GM18858 (cell line): ENCODE data around the gene ADGRL3.

Experiments
- ATAC-seq: cut with Tn5 transposase; IDR thresholded peaks from one replicate; pipeline ENCODE4 v1.9.1; 2021; ENCODE audit not compliant: unreplicated experiment

The ADGRL3 gene

DNA sequence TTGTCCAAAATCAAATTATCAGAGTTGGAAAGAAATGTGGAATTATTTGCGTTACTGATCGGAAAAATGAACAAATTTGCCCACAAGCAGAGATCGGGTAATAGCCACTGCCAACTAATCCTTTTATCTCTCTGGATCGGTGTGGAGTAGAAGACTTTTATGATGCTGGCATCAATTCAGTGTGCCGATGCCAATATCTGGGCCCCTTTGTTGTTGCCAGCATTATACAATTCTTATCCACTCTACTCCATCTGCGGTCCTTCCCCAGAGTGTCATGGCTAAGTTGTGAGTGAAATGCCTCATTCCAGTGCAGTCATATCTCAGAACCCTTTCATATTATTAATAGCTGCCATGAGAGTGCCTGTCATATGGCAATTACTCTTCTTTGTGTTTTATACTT lies 660.2 kb downstream of the ADGRL3 start:
- ATAC-seq = no peak

GRCh38 chr4:61864286-61864685 lies 664.2 kb downstream of the ADGRL3 start:
- ATAC-seq = no peak

GRCh38 chr4:61866378-61867030 lies 666.4 kb downstream of the ADGRL3 start:
- no peak for ATAC-seq

GRCh38 chr4:61872983-61873382 lies 672.9 kb downstream of the ADGRL3 start:
- no peak for ATAC-seq

DNA sequence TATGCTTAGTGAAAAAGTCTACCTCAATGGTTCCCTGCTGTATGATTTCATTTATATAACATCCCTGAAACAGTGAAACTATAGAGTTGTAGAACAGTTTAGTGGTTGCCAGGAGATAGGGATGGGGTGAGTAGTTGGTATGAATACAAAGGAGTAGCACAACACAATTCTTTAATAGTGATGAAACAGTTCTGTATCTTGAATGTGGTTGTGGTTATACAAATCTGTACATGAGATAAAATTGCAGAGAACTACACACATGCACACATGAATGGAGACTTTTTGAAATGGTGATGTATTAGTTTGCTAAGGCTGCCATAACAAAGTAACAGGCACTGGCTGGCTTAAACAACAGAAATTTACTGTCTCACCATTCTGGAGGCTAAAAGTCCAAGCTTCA lies 677.1 kb downstream of the ADGRL3 start:
- ATAC-seq = no peak

DNA sequence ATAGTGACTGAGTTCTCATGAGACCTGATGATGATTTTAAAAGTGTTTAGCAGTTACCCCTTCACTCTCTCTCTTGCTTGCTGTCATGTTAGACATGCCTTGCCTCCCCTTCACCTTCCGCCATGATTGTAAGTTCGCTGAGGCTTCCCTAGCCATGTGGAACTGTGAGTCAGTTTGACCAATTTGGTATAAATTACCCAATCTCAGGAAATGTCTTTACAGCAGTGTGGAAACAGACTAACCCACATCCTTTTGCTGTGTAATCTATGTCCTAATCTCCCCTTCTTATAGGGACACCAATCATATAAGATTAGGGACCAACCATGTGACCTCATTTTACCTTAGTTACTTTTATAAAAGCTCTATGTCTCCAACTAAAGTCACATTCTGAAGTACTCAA lies 677.8 kb downstream of the ADGRL3 start:
- no peak for ATAC-seq

GRCh38 chr4:61882381-61882780 lies 682.3 kb downstream of the ADGRL3 start:
- no peak for ATAC-seq

DNA sequence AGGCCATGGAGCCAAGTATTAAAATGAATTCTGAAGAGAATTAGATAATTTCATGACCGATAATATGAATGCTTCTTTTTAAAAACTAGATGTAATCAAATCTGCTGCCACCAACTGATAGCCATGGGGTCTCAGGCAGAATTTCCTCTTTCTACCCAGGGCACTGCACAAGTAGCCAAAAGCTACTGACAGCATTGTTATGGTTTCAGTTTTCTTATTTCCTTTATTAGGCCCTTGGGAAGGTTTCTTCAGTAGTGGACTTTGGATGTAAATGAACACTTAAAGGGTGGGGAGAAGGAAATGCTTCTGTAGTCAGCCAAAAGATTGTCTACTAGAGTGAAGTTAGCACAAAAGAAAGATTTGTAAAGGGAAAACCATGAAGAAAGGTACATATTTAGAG lies 686.0 kb downstream of the ADGRL3 start:
- ATAC-seq = no peak

DNA sequence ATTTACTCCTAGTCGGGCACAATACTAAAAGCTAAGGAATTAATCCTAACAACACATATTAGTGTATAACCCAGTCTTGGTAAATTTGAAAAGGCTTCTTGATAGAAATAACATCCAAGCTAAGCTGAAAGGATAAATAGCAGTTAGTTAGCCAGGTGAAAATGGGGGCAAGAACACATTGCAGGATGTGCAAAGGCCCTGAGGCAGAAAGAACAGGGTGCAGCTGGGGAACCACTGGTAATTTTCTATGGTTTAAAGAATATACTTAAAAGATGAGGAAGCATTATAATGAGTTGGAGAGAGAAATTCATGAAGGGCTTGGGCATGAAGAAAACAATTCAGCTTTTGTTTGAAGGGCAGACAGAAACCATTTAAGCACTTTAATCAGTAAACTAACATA lies 689.0 kb downstream of the ADGRL3 start:
- ATAC-seq = no peak

- ATAC-seq = no peak
These were observed 690.2 kb downstream of the ADGRL3 start for GRCh38 chr4:61890321-61890720.

GRCh38 chr4:61891953-61892352 lies 691.8 kb downstream of the ADGRL3 start:
- ATAC-seq = no peak

- no peak for ATAC-seq
These were observed 696.5 kb downstream of the ADGRL3 start for GRCh38 chr4:61896634-61897033.

DNA sequence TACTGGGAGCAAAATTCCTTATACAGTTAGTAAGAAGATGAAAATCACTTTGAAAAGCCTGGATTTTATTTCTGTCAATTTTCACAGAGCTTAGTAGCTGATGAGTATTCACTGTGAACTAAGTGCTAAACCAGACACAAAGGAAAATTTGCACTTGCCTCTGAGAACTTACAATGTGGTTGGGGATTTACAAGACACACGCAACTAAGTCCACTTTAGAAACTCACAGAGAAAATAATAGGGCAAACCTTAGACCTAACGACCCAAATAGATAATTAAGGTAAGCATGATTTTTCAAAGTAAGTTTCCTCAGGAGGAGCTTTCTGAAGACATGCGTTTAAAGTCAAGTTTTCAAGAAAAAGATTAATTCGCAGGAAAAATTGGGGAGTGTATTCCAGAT lies 708.9 kb downstream of the ADGRL3 start:
- ATAC-seq = no peak

DNA sequence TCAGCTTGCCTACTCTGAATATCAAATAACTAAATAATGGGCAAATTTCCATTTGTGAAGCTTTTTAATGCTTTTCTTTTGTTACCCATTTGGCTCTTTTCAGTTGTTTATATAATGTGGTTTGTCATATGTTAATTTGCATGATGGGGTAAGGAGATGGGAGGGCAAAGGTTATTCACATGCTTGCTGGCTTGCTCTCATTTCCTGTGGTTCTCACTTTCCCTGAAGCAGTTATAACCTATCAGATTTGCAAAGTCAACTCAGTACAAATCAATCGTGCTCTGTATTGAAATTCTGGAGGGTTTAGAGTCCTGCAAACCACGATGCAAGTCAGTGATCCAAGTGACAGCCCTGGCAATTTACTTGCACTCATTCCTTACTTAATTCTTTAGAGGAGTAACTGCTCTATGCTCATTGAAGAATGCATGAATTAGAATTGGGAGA lies 711.2 kb downstream of the ADGRL3 start:
- no peak for ATAC-seq

DNA sequence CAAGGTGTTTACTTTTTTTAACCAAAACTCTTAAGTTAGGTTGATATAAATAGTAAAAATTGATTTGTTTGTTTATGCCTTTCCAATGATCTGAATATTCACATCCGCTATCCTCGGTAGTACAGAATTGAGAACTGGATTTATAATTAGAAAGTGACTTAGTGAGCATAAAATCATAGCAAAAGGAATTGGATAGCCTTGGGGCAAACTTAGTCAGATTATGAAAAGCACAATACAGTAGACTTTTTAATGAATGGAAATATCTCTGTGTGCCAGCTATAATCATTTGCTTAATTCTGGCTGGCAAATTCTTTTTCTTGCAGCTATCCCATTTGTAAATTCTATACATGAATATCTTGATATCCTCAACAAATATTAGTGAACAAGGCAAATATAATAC lies 713.5 kb downstream of the ADGRL3 start:
- ATAC-seq = no peak

- no peak for ATAC-seq
These were observed 715.4 kb downstream of the ADGRL3 start for GRCh38 chr4:61915501-61915900.

- no peak for ATAC-seq
These were observed 718.4 kb downstream of the ADGRL3 start for GRCh38 chr4:61918507-61918906.

DNA sequence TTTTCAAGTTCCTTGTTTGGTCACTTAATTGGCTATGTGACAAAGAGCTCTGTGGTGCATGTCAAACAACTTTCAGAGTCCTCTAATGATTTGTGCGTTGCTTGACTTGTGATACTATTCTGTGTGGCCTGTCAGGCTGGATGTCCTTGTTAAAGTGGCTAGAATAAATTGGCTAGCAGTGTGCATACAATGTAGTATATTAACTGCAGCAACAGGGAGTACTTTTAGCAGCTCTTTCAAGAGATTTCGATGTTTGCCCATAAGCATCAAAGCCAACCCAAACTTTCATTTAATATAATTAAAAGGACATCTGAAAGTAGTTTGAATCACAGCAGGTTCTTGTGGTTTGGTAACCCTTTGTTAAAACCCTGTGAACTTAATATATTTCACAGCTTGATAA lies 718.9 kb downstream of the ADGRL3 start:
- ATAC-seq = no peak

DNA sequence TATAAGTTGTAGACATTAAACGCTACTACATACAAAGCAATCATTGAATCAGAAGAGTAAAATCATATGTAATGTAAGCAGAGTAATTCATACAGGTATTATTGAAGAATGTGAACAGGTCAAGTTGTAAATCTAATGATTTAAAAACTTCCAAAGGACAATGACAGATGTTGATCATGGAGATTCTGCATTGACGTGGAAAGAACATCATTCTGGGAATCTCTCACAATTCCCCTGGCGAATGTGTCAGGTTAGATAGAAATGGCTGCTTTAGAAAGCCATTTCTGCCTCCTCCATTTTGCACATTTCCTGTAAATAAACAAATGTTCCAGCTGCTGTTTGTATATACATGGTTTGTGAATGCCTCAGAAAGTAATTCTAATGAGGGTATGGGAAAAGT lies 719.4 kb downstream of the ADGRL3 start:
- no peak for ATAC-seq

- no peak for ATAC-seq
These were observed 721.8 kb downstream of the ADGRL3 start for GRCh38 chr4:61921920-61922319.

DNA sequence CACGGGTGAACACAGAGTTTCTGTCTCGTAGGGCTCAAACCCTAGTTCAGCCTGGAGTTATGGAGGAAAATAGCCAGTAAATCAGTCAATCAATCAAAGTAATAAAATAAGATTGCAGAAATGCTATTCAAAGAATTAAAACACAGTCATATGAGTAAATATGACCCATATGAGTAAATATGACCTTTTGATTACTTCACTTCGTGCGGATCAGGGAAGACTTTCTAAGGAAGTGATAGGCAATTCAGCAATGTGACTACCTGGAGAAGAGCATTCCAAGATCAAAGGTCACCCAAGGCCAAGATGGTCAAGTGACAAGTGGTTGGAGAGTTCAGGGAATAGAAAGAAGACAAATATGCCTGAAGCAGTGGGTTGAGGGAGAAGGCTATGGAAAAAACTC lies 722.6 kb downstream of the ADGRL3 start:
- no peak for ATAC-seq

- ATAC-seq = no peak
These were observed 723.1 kb downstream of the ADGRL3 start for GRCh38 chr4:61923179-61923578.

DNA sequence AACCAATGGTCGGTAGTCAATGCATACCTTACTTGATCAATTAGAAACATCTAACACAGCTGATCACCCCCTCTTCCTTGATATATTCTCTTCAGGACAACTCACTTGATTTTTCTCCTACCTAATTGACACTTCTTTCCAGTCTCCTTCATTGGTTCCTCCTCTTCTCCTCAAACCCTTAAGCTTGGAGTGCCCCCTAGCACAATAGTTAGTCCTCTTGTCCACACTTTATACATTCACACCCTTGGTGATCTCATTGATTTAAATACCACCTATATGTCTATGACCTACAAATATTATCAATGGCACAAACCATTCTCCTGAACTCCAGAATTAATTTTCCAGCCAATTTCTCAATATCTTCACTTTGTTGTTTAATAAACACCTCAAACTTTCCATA lies 724.0 kb downstream of the ADGRL3 start:
- no peak for ATAC-seq
